PC-9 (cell line): ENCODE results near the gene FHL1. TPM values are rescaled to one million over a fixed set of nuclear protein-coding genes. Genes with fewer than 3 reads are reported as not detected.

Source experiments
- BruUV-seq: library from RNA; stranded (reverse); fragments of 400-500 nt; replicated peaks from 2 replicates; lab custom pipeline; 2021; lab: Mats Ljungman, UMichigan
- CTCF ChIA-PET: fragments of 300-600 bp; sonication (Branson Sonifier 250); formaldehyde crosslinking; loops from one replicate; lab custom pipeline; 2022; ENCODE audit warnings: antibody characterized with exemption; lab: Charles Lee
- POLR2A ChIA-PET: fragments of 300-600 bp; sonication (Branson Sonifier 250); formaldehyde crosslinking; loops from one replicate; lab custom pipeline; 2022; ENCODE audit warnings: antibody characterized with exemption; ENCODE audit not compliant: unreplicated experiment; lab: Charles Lee
- DNase-seq, 2 experiments: peaks; one replicate each; pipeline versions ENCODE4 v3.0.0 to v3.0.0-alpha.2; 2015 to 2022; ENCODE audit warnings: mixed read lengths in 1 of 2
- H2AFZ ChIP-seq: fragments of 200-600 bp; sonication (generic); 2 replicates; pipeline ENCODE4 v1.8.1; 2017; ENCODE audit warnings: antibody characterized with exemption
- H3F3A ChIP-seq: fragments of 200-600 bp; sonication (generic); 2 replicates; pipeline ENCODE4 v1.8.1; 2017; ENCODE audit warnings: antibody characterized with exemption, mild to moderate bottlenecking, low read depth; ENCODE audit not compliant: insufficient read depth
- H3K27ac ChIP-seq: fragments of 200-600 bp; sonication (generic); 2 replicates; pipeline ENCODE4 v1.6.1; 2016; ENCODE audit warnings: mixed run types
- H3K27me3 ChIP-seq: fragments of 200-600 bp; sonication (generic); 2 replicates; pipeline ENCODE4 v1.6.1; 2016; ENCODE audit warnings: low read depth, mixed run types; ENCODE audit not compliant: insufficient read depth
- H3K36me3 ChIP-seq: fragments of 200-600 bp; sonication (generic); 2 replicates; pipeline ENCODE4 v1.6.1; 2016; ENCODE audit warnings: low read depth, mixed run types
- H3K4me1 ChIP-seq: fragments of 200-600 bp; sonication (generic); replicated peaks from 2 replicates; pipeline ENCODE4 v1.6.1; 2016; ENCODE audit warnings: mixed run types; ENCODE audit not compliant: insufficient read depth
- H3K4me2 ChIP-seq: fragments of 200-600 bp; sonication (generic); 2 replicates; pipeline ENCODE4 v1.6.1; 2017; ENCODE audit warnings: mixed run types
- H3K4me3 ChIP-seq: fragments of 200-600 bp; sonication (generic); 2 replicates; pipeline ENCODE4 v1.6.1; 2016; ENCODE audit warnings: mixed run types
- H3K79me2 ChIP-seq: fragments of 200-600 bp; sonication (generic); 2 replicates; pipeline ENCODE4 v1.6.1; 2017; ENCODE audit warnings: low read depth, mixed run types
- H3K9me2 ChIP-seq: fragments of 200-600 bp; sonication (generic); 2 replicates; pipeline ENCODE4 v1.8.1; 2017; ENCODE audit warnings: mild to moderate bottlenecking; ENCODE audit not compliant: insufficient read depth
- H3K9me3 ChIP-seq: fragments of 200-600 bp; sonication (generic); 2 replicates; pipeline ENCODE4 v1.8.1; 2016; ENCODE audit warnings: low read depth; ENCODE audit not compliant: insufficient read depth
- H4K20me1 ChIP-seq: fragments of 200-600 bp; sonication (generic); 2 replicates; pipeline ENCODE4 v1.8.1; 2017; ENCODE audit not compliant: insufficient read depth
- CTCF ChIP-seq: fragments of 200-600 bp; sonication (generic); conservative IDR thresholded peaks from 2 replicates; pipeline ENCODE4 v1.6.1; 2017; ENCODE audit warnings: mixed run types, antibody characterized with exemption, mild to moderate bottlenecking, moderate library complexity
- EZH2 ChIP-seq: fragments of 200-600 bp; sonication (generic); IDR thresholded peaks from 2 replicates; pipeline ENCODE4 v1.8.0; 2017; ENCODE audit warnings: antibody characterized with exemption, low read depth
- intact Hi-C: fragments of 100-400 bp; cut with micrococcal nuclease; formaldehyde crosslinking; loops from one replicate; pipeline ENCODE4 v1.10.0; 2022; ENCODE audit not compliant: unreplicated experiment
- total RNA-seq: library from RNA; stranded (reverse); gene quantifications from 2 replicates; pipeline ENCODE4 v1.2.3, GENCODE V29; 2021

The FHL1 gene
- total RNA-seq, 1 experiment from 2014 or later: 0.65 TPM

- intact Hi-C loops: loop anchor here (1.0 to 5.0 kb wide), 2 partner anchors 135 to 529 kb away; no protein-coding TSS in a partner anchor
- Histone ChIP-seq H2AFZ (no peak overlapping the region), H3K36me3 (no peaks in the 10 kb centered on the region), H3K79me2 (no peaks in the 10 kb centered on the region), H3K4me1 (peaks cover 18% of the 10 kb centered on the region), H3K4me3 (no peak overlapping the region), H3F3A (no peaks in the 10 kb centered on the region; the same call in 1 of the 2 replicates), H3K4me2 (no peak overlapping the region), H3K9me3 (no peaks in the 10 kb centered on the region), H4K20me1 (no peaks in the 10 kb centered on the region), H3K27me3 (no peaks in the 10 kb centered on the region), H3K27ac (no peak overlapping the region), H3K9me2 (no peaks in the 10 kb centered on the region)
- no TSS peak for BruUV-seq
- TF ChIP-seq CTCF (peak; percentile 83), EZH2 (no peak)
- ChIA-PET POLR2A (no interaction called here), CTCF (interaction anchor here (0.8 to 1.8 kb wide), 3 partner anchors 46 to 135 kb away, joined by 3 to 29 read pairs (median 5); no protein-coding TSS in a partner anchor)
- peak; percentile 56 to 57 for DNase-seq
Observed at GRCh38 chrX:136162827-136163570, 15.7 kb downstream of the FHL1 start.

- Histone ChIP-seq H3K79me2 (no peaks in the 10 kb centered on the region), H2AFZ (no peak overlapping the region)
Observed at GRCh38 chrX:136163689-136164088, 16.4 kb downstream of the FHL1 start.

GRCh38 chrX:136165406-136165805 lies 18.1 kb downstream of the FHL1 start:
- H2AFZ ChIP-seq: no peak overlapping the region
- no peaks in the 10 kb centered on the region for H3K79me2 ChIP-seq
- H3K9me3 ChIP-seq: no peaks in the 10 kb centered on the region
- intact Hi-C loops: loop anchor here (5.0 kb wide), 2 partner anchors 47 to 322 kb away; partner anchors contain the start of gene BRS3
- CTCF ChIA-PET: interaction anchor here (0.7 to 1.6 kb wide), 3 partner anchors 104 to 367 kb away, joined by 3 to 10 read pairs (median 3); partner anchors contain the start of gene VGLL1
- H3K27ac ChIP-seq: no peak overlapping the region
- H4K20me1 ChIP-seq: no peaks in the 10 kb centered on the region
- H3K36me3 ChIP-seq: no peaks in the 10 kb centered on the region
- POLR2A ChIA-PET: no interaction called here
- H3K9me2 ChIP-seq: no peaks in the 10 kb centered on the region
- no TSS peak for BruUV-seq
- H3K4me2 ChIP-seq: no peak overlapping the region
- H3F3A ChIP-seq: no peaks in the 10 kb centered on the region; the same call in 1 of the 2 replicates
- no peak for TF ChIP-seq CTCF
- H3K4me1 ChIP-seq: peaks cover 33% of the 10 kb centered on the region
- H3K27me3 ChIP-seq: no peaks in the 10 kb centered on the region
- no peak for DNase-seq
- H3K4me3 ChIP-seq: no peak overlapping the region

More at GRCh38 chrX:136163689-136164088, 16.4 kb downstream of the FHL1 start:
- Histone ChIP-seq H3K27ac (no peak overlapping the region), H3K9me3 (no peaks in the 10 kb centered on the region), H3K4me2 (no peak overlapping the region), H3K4me1 (peaks cover 22% of the 10 kb centered on the region), H4K20me1 (no peaks in the 10 kb centered on the region), H3K9me2 (no peaks in the 10 kb centered on the region), H3K4me3 (no peak overlapping the region), H3K36me3 (no peaks in the 10 kb centered on the region), H3F3A (no peaks in the 10 kb centered on the region; the same call in 1 of the 2 replicates), H3K27me3 (no peaks in the 10 kb centered on the region)
- no TSS peak for BruUV-seq
- POLR2A ChIA-PET: no interaction called here
- no peak for DNase-seq
- no peak for TF ChIP-seq CTCF
- TF ChIP-seq EZH2: no peak
- CTCF ChIA-PET: interaction anchor here (0.6 to 0.8 kb wide), 3 partner anchors 46 to 372 kb away, joined by 3 to 5 read pairs (median 3); no protein-coding TSS in a partner anchor
- intact Hi-C loops: loop anchor here (1.0 to 5.0 kb wide), 2 partner anchors 135 to 529 kb away; no protein-coding TSS in a partner anchor
